Left renal pelvis (tissue), 4 donors: ENCODE measurements around the gene SMPDL3A. TPM values are rescaled to one million over a fixed set of nuclear protein-coding genes. Genes with fewer than 3 reads are reported as not detected.

ENCODE experiments used
- DNase-seq, 4 donors: peaks; one replicate each; pipeline ENCODE4 v3.0.0-alpha.2; 2013; ENCODE audit warnings: low read depth in 4 of 4, low spot score in 3 of 4
- polyA plus RNA-seq, 4 donors: library from polyadenylated mRNA; unstranded; fragments of 120-200 nt; gene quantifications; one replicate each; pipeline ENCODE4 v1.2.1, GENCODE V29; 2013; ENCODE audit not compliant: insufficient read length in 4 of 4

Gene SMPDL3A
- polyA plus RNA-seq, 4 donors, result 12.2 to 15.2 (median 13.7) TPM

GRCh38 chr6:122775975-122776374, 13.1 kb upstream of the SMPDL3A start:
- DNase-seq, result no peak

DNA sequence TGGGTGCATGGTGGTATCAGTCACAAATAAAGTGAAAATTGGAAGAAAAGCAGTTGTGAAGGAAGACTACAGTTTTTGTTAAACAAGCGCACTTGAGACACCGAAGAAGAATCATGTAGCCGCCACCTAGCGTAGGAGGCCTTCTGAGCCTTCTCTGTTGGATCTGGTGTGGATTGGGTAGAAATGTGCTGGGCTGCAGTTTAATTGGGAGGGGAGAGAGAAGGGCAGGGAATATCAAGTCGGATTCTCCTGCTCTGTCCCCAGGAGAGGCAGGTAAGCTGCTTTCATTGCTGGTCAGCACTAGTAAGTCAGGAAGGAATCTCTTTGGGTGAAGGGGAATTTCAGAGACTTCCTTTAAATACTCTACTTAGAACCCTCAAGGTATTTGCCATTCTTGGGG, 10.8 kb upstream of the SMPDL3A start:
- no peak for DNase-seq

DNA sequence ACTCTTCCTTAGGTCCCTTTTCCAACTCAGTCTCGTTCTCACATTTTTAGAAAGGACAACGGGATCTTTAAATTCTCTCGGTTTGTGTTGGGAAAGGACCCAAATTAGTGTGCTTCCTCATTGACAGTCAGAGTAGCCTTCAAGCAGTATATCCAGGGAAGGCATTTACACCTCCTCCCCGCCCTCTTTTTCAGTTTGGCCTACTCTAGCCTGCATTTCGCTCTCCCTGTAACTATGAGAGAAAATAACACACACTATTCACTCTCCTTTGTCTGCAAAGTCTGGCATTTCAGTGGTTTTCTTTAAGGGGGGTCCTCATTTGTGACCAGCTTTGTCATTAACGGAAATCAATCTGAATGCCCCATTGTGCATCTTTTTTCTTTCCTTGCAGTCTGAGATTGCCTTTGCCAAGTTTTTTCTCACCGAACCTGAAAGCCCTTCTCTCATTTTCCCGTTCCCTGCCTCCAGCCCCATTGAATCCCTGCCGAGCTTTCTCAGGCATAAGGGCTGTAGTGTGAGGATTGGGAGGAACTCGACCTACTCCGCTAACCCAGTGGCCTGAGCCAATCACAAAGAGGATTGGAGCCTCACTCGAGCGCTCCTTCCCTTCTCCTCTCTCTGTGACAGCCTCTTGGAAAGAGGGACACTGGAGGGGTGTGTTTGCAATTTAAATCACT, 9.9 kb upstream of the SMPDL3A start:
- no peak for DNase-seq

- no peak for DNase-seq
Observed at GRCh38 chr6:122779667-122780066, 9.4 kb upstream of the SMPDL3A start, which contains the start of gene FABP7. Gene FABP7 (plus strand): TSS chr6:122779716. CDS start chr6:122779795, 79 bp downstream.

DNA sequence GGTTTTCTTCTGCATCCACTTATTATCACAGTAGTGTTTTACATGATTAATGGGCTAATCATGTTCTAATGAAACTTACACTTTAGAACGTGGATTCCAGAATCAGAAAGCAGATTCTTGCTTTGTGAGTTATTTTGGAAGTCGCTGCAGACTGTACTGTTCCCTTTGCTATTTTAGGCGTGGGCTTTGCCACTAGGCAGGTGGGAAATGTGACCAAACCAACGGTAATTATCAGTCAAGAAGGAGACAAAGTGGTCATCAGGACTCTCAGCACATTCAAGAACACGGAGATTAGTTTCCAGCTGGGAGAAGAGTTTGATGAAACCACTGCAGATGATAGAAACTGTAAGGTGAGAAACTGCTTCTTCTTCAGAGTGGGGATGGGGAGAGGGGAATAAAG, 8.9 kb upstream of the SMPDL3A start:
- no peak for DNase-seq

- no peak for DNase-seq
Observed at GRCh38 chr6:122781716-122782115, 7.3 kb upstream of the SMPDL3A start.

DNA sequence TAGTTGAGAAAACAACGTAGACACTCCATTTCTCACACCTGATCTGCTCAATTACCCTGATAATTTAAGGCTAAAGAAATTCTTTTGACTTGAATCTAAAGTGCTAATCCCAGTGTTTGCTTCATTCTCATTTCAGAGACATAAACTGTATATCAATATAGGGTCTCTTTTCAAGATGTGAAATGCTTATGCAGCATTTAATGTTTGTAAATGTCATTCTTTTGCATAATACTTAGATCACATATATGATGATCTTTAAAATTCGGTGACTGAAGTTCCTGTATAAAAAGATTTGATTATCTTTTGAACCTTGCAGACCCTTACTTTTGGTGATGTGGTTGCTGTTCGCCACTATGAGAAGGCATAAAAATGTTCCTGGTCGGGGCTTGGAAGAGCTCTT, 5.7 kb upstream of the SMPDL3A start:
- no peak for DNase-seq

GRCh38 chr6:122785891-122786290, 3.2 kb upstream of the SMPDL3A start:
- DNase-seq, result no peak

DNA sequence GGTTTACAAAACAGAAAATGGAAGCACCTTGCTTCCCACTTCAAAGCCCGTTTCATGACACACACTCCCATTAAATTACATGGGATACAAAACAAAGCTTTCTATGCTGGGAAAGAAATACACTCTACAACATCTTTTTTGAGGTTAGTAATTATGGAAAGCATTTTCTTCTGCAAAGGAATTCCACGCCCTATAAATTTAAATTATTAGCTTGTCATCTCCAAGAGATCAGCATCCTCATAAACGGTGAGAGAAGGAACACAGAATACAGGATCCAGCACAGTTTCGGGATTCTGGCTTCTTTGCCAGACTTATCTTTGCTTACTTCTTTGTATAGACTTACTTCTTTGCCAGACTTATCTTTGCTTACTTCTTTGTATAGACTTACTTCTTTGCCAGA, 1.3 kb upstream of the SMPDL3A start:
- DNase-seq, result no peak

DNA sequence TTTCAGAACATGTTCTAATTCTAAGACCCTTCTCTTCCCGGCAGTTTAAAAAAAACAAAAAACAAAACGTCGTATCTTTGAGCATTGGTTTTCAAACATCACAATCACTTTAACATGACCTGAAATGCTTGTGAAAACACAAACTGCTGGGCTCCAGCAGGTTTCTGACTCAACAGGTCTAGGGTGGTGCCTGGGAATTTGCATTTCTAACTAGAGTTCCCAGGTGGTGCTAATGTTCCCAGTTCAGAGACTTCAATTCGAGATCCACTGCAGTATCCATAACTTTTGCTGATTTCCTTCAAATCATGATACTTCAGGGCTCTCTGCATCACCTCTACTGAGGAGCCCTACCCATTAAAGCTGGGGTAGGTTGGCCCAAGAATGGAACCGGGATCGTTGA, 850 bp upstream of the SMPDL3A start:
- DNase-seq, result no peak

DNA sequence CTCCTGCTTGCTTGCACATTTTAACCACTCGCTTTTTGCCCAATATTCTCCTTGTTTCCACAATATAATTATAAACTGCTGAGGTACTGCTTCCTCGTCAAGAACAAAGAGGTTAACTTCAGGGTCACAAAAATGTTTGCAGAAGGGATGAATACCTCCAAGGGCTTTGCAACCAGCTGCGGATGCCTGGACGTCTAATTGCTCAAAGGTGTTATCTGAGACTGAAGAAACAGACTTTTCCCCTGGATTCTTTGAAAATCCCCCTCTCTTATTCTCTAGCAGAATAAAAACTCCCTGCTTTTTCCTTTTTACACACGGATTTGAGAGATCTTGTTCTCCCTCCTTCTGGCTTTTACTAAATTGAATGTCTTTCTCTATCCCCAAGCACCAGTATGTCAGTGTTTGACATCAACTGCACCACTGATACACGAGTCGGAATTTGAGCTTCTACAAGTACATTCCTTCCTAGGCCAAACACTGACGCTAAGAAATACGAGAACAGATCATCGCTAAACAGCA, 336 bp upstream of the SMPDL3A start:
- DNase-seq, result peak in 2 of 4 donors; percentile 44 to 64

- DNase-seq, result no peak
Observed at GRCh38 chr6:122790028-122790422, 967 bp downstream of the SMPDL3A start.

DNA sequence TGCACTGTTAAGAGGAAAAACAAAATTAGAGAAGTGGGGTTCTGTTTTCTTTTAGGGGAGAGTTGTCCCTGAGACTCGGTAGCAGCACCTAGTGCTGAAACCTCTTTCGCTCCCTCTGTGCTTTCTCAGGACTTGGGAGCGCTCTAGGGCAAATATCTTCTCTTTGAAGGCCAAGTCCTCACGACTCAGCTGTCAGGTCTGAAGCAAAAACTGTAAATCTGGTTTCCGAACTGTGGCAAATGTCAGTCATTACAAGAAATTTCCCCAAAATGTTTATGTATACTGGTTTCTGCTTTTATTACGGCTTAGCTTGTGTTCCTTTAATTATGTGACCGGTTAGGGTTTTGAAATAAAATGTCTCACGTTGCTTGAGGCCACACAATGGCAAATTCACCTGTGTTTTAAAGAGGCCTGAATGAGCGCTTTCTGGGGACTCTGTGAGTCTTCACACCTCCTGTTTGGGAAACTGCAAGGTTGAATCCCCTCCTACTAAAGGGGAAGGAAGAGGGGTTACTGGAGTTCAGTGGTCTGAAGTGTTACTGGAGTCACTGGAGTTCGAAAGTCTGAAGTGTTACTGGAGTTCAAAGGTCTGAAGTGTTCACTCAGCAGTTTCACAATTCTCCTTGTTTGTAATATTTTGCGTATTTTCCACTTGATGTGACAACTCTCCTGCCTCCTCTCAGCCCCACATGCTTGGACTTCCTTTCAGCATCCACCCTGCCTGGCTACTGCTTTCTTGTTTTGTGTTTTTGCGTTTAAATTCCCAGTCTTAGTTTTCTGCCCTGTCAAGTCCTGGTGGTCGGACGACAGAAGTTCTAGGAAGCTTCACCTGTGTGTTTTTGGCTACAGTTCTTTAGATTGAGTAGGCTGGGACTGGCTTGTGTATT, 1.6 kb downstream of the SMPDL3A start:
- DNase-seq, result peak in 1 of 4 donors; percentile 29

- no peak for DNase-seq
Observed at GRCh38 chr6:122791310-122791679, 2.2 kb downstream of the SMPDL3A start.

DNA sequence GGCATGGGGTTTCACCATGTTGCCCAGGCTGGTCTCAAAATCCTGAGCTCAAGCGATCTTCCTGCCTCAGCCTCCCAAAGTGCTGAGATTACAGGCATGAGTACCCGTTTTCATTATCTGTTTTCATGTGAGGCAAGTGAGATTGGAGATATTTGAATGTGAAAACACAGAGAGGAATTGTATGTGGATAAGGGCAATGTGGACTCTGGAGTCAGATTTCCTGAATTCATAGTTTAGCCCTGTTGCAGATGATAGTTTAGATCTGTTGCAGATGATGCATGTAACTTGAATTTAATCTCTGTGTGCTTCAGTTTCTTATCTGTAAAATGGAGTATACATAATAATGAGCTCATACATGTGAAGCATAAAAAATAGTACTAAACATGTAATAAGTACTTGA, 3.7 kb downstream of the SMPDL3A start:
- DNase-seq, result no peak

GRCh38 chr6:122797537-122797936, 8.5 kb downstream of the SMPDL3A start:
- no peak for DNase-seq

DNA sequence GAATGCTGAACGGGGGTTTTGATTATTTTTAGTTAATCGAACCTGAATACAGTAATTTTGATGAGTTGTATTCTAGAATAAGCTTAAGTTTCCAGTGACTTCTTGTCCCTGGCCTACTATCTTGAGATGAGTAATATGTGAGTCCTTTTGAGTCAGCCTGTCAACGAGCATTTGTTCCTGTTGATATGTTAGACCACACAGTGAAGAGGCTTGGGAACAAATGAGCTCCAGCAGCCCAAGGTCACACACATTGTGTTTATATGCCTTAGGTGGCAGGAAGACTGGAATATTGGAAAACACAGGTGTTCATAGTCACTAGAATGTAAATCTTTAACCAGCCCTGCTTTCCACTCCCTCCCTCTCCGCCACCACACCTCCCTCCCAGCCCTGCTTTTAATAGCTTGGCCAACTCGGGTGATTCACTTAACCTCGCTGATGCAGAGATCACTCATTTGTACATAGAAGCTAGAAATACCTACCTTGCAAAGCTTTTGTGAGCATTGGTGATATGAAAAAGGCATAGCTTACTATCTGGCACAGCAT, 9.1 kb downstream of the SMPDL3A start:
- no peak for DNase-seq

DNA sequence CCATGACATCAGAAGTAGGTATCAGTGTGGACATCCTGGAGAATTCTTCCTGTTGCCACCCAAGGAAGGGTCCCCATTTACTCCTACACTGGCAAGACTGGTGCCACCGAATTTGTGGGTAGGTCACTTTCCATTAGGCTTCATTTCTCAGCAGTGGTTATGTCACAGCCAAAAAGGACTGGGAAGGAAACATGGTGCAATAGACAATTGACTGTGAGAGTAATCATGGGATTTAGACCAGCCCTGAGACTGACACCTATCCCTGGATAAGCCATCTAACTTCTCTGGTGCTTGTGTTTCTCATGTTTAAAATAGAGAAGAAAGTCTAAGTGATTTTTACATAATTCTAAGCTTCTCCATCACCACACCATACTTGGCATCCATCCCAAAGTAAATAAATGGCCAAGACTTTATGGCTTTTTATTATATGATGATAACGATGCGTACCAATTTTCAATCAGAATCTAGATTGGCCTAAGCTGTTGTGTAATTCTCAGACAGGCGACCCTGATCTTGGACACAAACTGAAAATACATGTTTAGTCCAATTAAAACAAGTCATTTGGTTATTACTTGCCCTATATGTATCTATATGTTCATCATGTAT, 10.2 kb downstream of the SMPDL3A start:
- no peak for DNase-seq

DNA sequence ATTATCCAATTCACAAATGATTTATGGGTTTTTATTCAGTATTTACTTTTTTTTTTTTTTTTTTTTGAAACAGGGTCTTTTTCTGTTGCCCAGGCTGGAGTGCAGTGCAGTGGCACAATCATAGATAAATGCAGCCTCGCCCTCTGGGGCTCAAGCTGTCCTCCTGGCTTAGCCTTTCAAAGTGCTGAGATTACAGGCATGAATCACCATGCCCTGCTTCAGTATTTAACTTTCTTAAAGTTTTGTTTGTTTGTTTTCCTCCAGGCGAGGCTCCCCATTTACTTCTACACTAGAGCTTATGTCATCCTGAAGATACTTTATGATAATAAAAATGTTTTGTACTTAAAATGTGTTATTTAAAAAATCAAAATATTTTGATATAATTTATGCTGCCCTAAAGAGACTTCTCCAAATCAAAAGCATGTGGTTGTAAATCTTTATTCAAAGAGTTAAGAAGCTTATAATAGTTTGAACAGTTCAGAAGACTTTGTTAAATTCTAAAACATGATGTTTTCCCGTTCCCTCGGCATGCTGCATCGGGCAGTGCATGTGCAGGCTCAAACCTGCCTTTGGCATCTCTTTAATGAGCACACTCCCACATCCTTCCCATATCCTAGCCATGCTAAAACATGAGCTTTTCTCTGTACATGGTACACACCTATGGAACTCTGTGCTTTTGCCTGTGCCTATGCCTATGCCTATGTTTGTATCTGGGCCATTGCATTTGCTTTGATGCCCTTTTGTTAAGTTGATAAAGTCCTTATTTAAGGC, 11.0 kb downstream of the SMPDL3A start:
- DNase-seq, result no peak

DNA sequence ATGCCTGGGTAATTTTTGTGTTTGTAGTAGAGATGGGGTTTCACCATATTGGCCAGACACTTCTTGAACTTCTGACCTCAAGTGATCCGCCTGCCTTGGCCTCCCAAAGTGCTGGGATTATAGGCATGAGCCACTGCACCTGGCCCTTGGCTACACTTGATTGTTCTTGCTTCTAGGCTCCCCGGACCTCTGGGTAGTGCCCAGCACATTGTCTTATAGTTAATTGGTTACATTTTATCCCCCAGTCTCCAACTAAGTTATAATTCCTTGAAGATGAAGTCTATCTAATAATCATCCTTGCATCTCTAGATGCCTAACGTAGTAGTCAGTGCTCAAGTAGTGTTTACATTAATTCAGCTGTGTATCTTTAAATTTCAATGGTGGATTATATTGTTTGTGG, 11.8 kb downstream of the SMPDL3A start:
- no peak for DNase-seq
